ENCODE data around the gene PAIP2.

DNA sequence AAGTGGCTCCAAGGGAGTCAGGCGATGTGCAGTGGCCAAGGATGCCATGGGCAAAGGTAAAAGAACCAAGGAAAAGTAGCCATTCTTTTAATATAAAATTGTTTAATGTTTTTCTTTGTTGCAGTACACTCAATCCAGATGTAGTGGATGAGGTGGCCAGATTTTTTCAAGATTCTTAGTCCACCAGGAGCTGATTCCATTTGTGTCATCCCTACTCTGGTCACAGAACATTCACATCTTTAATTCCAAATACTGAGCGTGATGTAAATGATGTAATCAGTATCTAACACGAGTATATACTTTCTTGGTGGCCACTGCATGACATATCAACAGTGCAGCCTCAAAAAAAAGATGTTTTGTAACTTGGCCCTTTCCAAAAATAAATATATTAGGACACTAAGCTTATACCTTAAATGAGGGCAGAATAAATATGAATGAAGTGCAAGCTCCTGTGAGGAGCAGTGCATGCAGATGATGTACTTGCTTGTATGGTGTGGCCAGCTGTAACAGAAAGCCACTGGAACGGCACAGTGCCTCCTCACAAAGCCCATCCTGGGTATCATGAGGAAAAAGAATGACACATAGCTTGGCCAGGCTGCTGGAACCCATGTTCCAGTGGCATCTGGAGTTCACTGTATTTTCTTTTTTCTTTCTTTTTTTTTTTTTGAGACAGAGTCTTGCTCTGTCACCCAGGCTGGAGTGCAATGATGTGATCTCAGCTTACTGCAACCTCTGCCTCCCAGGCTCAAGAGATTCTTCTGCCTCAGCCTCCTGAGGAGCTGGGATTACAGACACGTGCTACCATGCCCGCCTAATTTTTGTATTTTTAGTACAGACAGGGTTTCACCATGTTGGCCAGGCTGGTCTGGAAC is 68.7 kb downstream of the PAIP2 start:
- TF ChIP-seq CTCF (IDR thresholded peaks at IDR 0.05) = no peak
- TF ChIP-seq POLR2A (IDR thresholded peaks at IDR 0.05) = no peak

All from testis (tissue), 2 donors.